ENCODE results near the gene RAD54L.

RAD54L gene

GRCh38 chr1:46247436-46248121 lies at the start of gene RAD54L:
Gene RAD54L (plus strand): TSS chr1:46247763. CDS start chr1:46248406, 643 bp downstream.
- Histone ChIP-seq H3K36me3 (ENCODE audit: control insufficient read depth, low read depth, low read length) (peaks cover 29% of the 10 kb centered on the region), H3K4me3 (ENCODE audit: low read length) (peak within 1 kb of the TSS; percentile 94), H3K27me3 (ENCODE audit: control insufficient read depth, insufficient read depth, low read length) (no peaks in the 10 kb centered on the region), H3K9ac (ENCODE audit: low read length) (peak within 1 kb of the TSS; percentile 93), H3K27ac (ENCODE audit: low read length) (peak within 1 kb of the TSS; percentile 84), H3K4me1 (ENCODE audit: control insufficient read depth, low read depth, low read length) (peaks cover 11% of the 10 kb centered on the region), H3K9me3 (ENCODE audit: control insufficient read depth, low read depth, low read length) (no peaks in the 10 kb centered on the region)

GRCh38 chr1:46197964-46198811 lies 49.4 kb upstream of the RAD54L start, which contains the start of gene POMGNT1:
Gene POMGNT1 (minus strand): TSS chr1:46198434. CDS start chr1:46197821, 613 bp downstream.
- Histone ChIP-seq H3K9ac (ENCODE audit: low read length) (peak within 1 kb of the TSS; percentile 66), H3K9me3 (ENCODE audit: control insufficient read depth, low read depth, low read length) (no peaks in the 10 kb centered on the region), H3K4me3 (ENCODE audit: low read length) (peak within 1 kb of the TSS; percentile 89), H3K36me3 (ENCODE audit: control insufficient read depth, low read depth, low read length) (peaks cover 3% of the 10 kb centered on the region), H3K27ac (ENCODE audit: low read length) (no peak within 1 kb of the TSS), H3K4me1 (ENCODE audit: control insufficient read depth, low read depth, low read length) (no peaks in the 10 kb centered on the region), H3K27me3 (ENCODE audit: control insufficient read depth, insufficient read depth, low read length) (no peaks in the 10 kb centered on the region)

- H3K27me3 ChIP-seq (ENCODE audit: control insufficient read depth, insufficient read depth, low read length) = no peaks in the 10 kb centered on the region
- H3K4me1 ChIP-seq (ENCODE audit: control insufficient read depth, low read depth, low read length) = peaks cover 2% of the 10 kb centered on the region
- H3K4me3 ChIP-seq (ENCODE audit: low read length) = no peak overlapping the region
- no peak overlapping the region for H3K27ac ChIP-seq (ENCODE audit: low read length)
- H3K9me3 ChIP-seq (ENCODE audit: control insufficient read depth, low read depth, low read length) = no peaks in the 10 kb centered on the region
- no peak overlapping the region for H3K9ac ChIP-seq (ENCODE audit: low read length)
- no peaks in the 10 kb centered on the region for H3K36me3 ChIP-seq (ENCODE audit: control insufficient read depth, low read depth, low read length)
These were observed 48.3 kb upstream of the RAD54L start for GRCh38 chr1:46199233-46199749.

GRCh38 chr1:46203738-46204405 lies 43.7 kb upstream of the RAD54L start:
- no peaks in the 10 kb centered on the region for H3K9me3 ChIP-seq (ENCODE audit: control insufficient read depth, low read depth, low read length)
- no peak overlapping the region for H3K27ac ChIP-seq (ENCODE audit: low read length)
- no peaks in the 10 kb centered on the region for H3K36me3 ChIP-seq (ENCODE audit: control insufficient read depth, low read depth, low read length)
- H3K4me3 ChIP-seq (ENCODE audit: low read length) = peak overlapping the region; percentile 84
- peak overlapping the region; percentile 58 for H3K9ac ChIP-seq (ENCODE audit: low read length)
- peaks cover 3% of the 10 kb centered on the region for H3K4me1 ChIP-seq (ENCODE audit: control insufficient read depth, low read depth, low read length)
- H3K27me3 ChIP-seq (ENCODE audit: control insufficient read depth, insufficient read depth, low read length) = no peaks in the 10 kb centered on the region

- Histone ChIP-seq H3K9me3 (ENCODE audit: control insufficient read depth, low read depth, low read length) (no peaks in the 10 kb centered on the region), H3K4me1 (ENCODE audit: control insufficient read depth, low read depth, low read length) (peaks cover 3% of the 10 kb centered on the region), H3K27ac (ENCODE audit: low read length) (no peak overlapping the region), H3K4me3 (ENCODE audit: low read length) (peak overlapping the region; percentile 84), H3K9ac (ENCODE audit: low read length) (no peak overlapping the region), H3K36me3 (ENCODE audit: control insufficient read depth, low read depth, low read length) (no peaks in the 10 kb centered on the region), H3K27me3 (ENCODE audit: control insufficient read depth, insufficient read depth, low read length) (no peaks in the 10 kb centered on the region)
These were observed 43.2 kb upstream of the RAD54L start for GRCh38 chr1:46204406-46204742.

GRCh38 chr1:46205141-46205540 lies 42.4 kb upstream of the RAD54L start:
- no peaks in the 10 kb centered on the region for H3K36me3 ChIP-seq (ENCODE audit: control insufficient read depth, low read depth, low read length)
- no peak overlapping the region for H3K9ac ChIP-seq (ENCODE audit: low read length)
- H3K27ac ChIP-seq (ENCODE audit: low read length) = no peak overlapping the region

GRCh38 chr1:46205791-46206190 lies 41.8 kb upstream of the RAD54L start:
- Histone ChIP-seq H3K4me1 (ENCODE audit: control insufficient read depth, low read depth, low read length) (peaks cover 3% of the 10 kb centered on the region), H3K27me3 (ENCODE audit: control insufficient read depth, insufficient read depth, low read length) (no peaks in the 10 kb centered on the region), H3K36me3 (ENCODE audit: control insufficient read depth, low read depth, low read length) (no peaks in the 10 kb centered on the region), H3K4me3 (ENCODE audit: low read length) (no peak overlapping the region), H3K9me3 (ENCODE audit: control insufficient read depth, low read depth, low read length) (no peaks in the 10 kb centered on the region), H3K9ac (ENCODE audit: low read length) (no peak overlapping the region), H3K27ac (ENCODE audit: low read length) (no peak overlapping the region)

More at GRCh38 chr1:46205141-46205540, 42.4 kb upstream of the RAD54L start:
- no peaks in the 10 kb centered on the region for H3K27me3 ChIP-seq (ENCODE audit: control insufficient read depth, insufficient read depth, low read length)
- H3K9me3 ChIP-seq (ENCODE audit: control insufficient read depth, low read depth, low read length) = no peaks in the 10 kb centered on the region
- no peak overlapping the region for H3K4me3 ChIP-seq (ENCODE audit: low read length)
- H3K4me1 ChIP-seq (ENCODE audit: control insufficient read depth, low read depth, low read length) = peaks cover 3% of the 10 kb centered on the region

GRCh38 chr1:46206399-46206798 lies 41.2 kb upstream of the RAD54L start:
- no peaks in the 10 kb centered on the region for H3K9me3 ChIP-seq (ENCODE audit: control insufficient read depth, low read depth, low read length)

GRCh38 chr1:46210561-46210960 lies 37.0 kb upstream of the RAD54L start:
- H3K27me3 ChIP-seq (ENCODE audit: control insufficient read depth, insufficient read depth, low read length) = no peaks in the 10 kb centered on the region
- H3K36me3 ChIP-seq (ENCODE audit: control insufficient read depth, low read depth, low read length) = no peaks in the 10 kb centered on the region
- H3K4me1 ChIP-seq (ENCODE audit: control insufficient read depth, low read depth, low read length) = no peaks in the 10 kb centered on the region
- no peak overlapping the region for H3K27ac ChIP-seq (ENCODE audit: low read length)
- no peak overlapping the region for H3K9ac ChIP-seq (ENCODE audit: low read length)
- no peaks in the 10 kb centered on the region for H3K9me3 ChIP-seq (ENCODE audit: control insufficient read depth, low read depth, low read length)
- no peak overlapping the region for H3K4me3 ChIP-seq (ENCODE audit: low read length)

More at GRCh38 chr1:46206399-46206798, 41.2 kb upstream of the RAD54L start:
- Histone ChIP-seq H3K27me3 (ENCODE audit: control insufficient read depth, insufficient read depth, low read length) (no peaks in the 10 kb centered on the region), H3K9ac (ENCODE audit: low read length) (no peak overlapping the region), H3K4me3 (ENCODE audit: low read length) (no peak overlapping the region), H3K27ac (ENCODE audit: low read length) (no peak overlapping the region), H3K36me3 (ENCODE audit: control insufficient read depth, low read depth, low read length) (no peaks in the 10 kb centered on the region), H3K4me1 (ENCODE audit: control insufficient read depth, low read depth, low read length) (peaks cover 3% of the 10 kb centered on the region)

GRCh38 chr1:46211051-46211450 lies 36.5 kb upstream of the RAD54L start:
- H3K9me3 ChIP-seq (ENCODE audit: control insufficient read depth, low read depth, low read length) = no peaks in the 10 kb centered on the region
- no peaks in the 10 kb centered on the region for H3K27me3 ChIP-seq (ENCODE audit: control insufficient read depth, insufficient read depth, low read length)
- no peak overlapping the region for H3K27ac ChIP-seq (ENCODE audit: low read length)
- no peak overlapping the region for H3K9ac ChIP-seq (ENCODE audit: low read length)
- no peaks in the 10 kb centered on the region for H3K4me1 ChIP-seq (ENCODE audit: control insufficient read depth, low read depth, low read length)
- no peaks in the 10 kb centered on the region for H3K36me3 ChIP-seq (ENCODE audit: control insufficient read depth, low read depth, low read length)
- H3K4me3 ChIP-seq (ENCODE audit: low read length) = no peak overlapping the region

GRCh38 chr1:46215504-46215903 lies 32.1 kb upstream of the RAD54L start:
- Histone ChIP-seq H3K27me3 (ENCODE audit: control insufficient read depth, insufficient read depth, low read length) (no peaks in the 10 kb centered on the region), H3K27ac (ENCODE audit: low read length) (no peak overlapping the region), H3K4me1 (ENCODE audit: control insufficient read depth, low read depth, low read length) (no peaks in the 10 kb centered on the region), H3K9ac (ENCODE audit: low read length) (no peak overlapping the region), H3K36me3 (ENCODE audit: control insufficient read depth, low read depth, low read length) (no peaks in the 10 kb centered on the region), H3K9me3 (ENCODE audit: control insufficient read depth, low read depth, low read length) (no peaks in the 10 kb centered on the region), H3K4me3 (ENCODE audit: low read length) (no peak overlapping the region)
